ENCODE measurements around the gene CT83. TPM values are rescaled to one million over a fixed set of nuclear protein-coding genes. Genes with fewer than 3 reads are reported as not detected.

Gene CT83
- total RNA-seq, 2 donors from 2014 or later: not detected

GRCh38 chrX:116449156-116449555 lies 13.6 kb downstream of the CT83 start:
- DNase-seq (ENCODE audit: low spot score): no peak
- TF ChIP-seq CTCF (IDR thresholded peaks at IDR 0.05): no peak

GRCh38 chrX:116436358-116436816 lies 26.4 kb downstream of the CT83 start, which contains the start of gene SLC6A14:
Gene SLC6A14 (plus strand): TSS chrX:116436606. CDS start chrX:116436710, 104 bp downstream.
- no peak for TF ChIP-seq CTCF (IDR thresholded peaks at IDR 0.05)
- Histone ChIP-seq H3K9me3 (no peaks in the 10 kb centered on the region), H3K4me3 (no peak within 1 kb of the TSS), H3K4me1 (ENCODE audit: control insufficient read depth in 1 of 2, low read depth in 2 of 2) (no peaks in the 10 kb centered on the region), H3K36me3 (no peaks in the 10 kb centered on the region), H3K27ac (no peak within 1 kb of the TSS), H3K27me3 (replicated peaks; ENCODE audit: insufficient read depth) (no peaks in the 10 kb centered on the region)
- DNase-seq (ENCODE audit: low spot score) (no peak), ATAC-seq (ENCODE audit: insufficient number of reproducible peaks, low FRiP score, low read depth) (no peak)

More at GRCh38 chrX:116449156-116449555, 13.6 kb downstream of the CT83 start:
- no peak for ATAC-seq (ENCODE audit: insufficient number of reproducible peaks, low FRiP score, low read depth)
- Histone ChIP-seq H3K27me3 (replicated peaks; ENCODE audit: insufficient read depth) (no peaks in the 10 kb centered on the region), H3K4me3 (no peak overlapping the region), H3K4me1 (ENCODE audit: control insufficient read depth in 1 of 2, low read depth in 2 of 2) (no peaks in the 10 kb centered on the region), H3K27ac (no peak overlapping the region), H3K9me3 (no peaks in the 10 kb centered on the region), H3K36me3 (no peaks in the 10 kb centered on the region)

GRCh38 chrX:116435597-116435996 lies 27.2 kb downstream of the CT83 start:
- DNase-seq (ENCODE audit: low spot score): no peak
- Histone ChIP-seq H3K4me3 (no peak overlapping the region), H3K4me1 (ENCODE audit: control insufficient read depth in 1 of 2, low read depth in 2 of 2) (no peaks in the 10 kb centered on the region), H3K27me3 (replicated peaks; ENCODE audit: insufficient read depth) (no peaks in the 10 kb centered on the region), H3K27ac (no peak overlapping the region), H3K36me3 (no peaks in the 10 kb centered on the region), H3K9me3 (no peaks in the 10 kb centered on the region)
- no peak for TF ChIP-seq CTCF (IDR thresholded peaks at IDR 0.05)
- no peak for ATAC-seq (ENCODE audit: insufficient number of reproducible peaks, low FRiP score, low read depth)

GRCh38 chrX:116427978-116428377 lies 34.8 kb downstream of the CT83 start:
- Histone ChIP-seq H3K4me3 (no peak overlapping the region), H3K27me3 (replicated peaks; ENCODE audit: insufficient read depth) (no peaks in the 10 kb centered on the region), H3K27ac (no peak overlapping the region), H3K9me3 (no peaks in the 10 kb centered on the region), H3K4me1 (ENCODE audit: control insufficient read depth in 1 of 2, low read depth in 2 of 2) (no peaks in the 10 kb centered on the region), H3K36me3 (no peaks in the 10 kb centered on the region)
- no peak for DNase-seq (ENCODE audit: low spot score)
- no peak for ATAC-seq (ENCODE audit: insufficient number of reproducible peaks, low FRiP score, low read depth)
- TF ChIP-seq CTCF (IDR thresholded peaks at IDR 0.05): no peak

GRCh38 chrX:116417968-116418367 lies 44.8 kb downstream of the CT83 start:
- Histone ChIP-seq H3K9me3 (no peaks in the 10 kb centered on the region), H3K27me3 (replicated peaks; ENCODE audit: insufficient read depth) (no peaks in the 10 kb centered on the region), H3K4me3 (no peak overlapping the region), H3K27ac (no peak overlapping the region), H3K4me1 (ENCODE audit: control insufficient read depth in 1 of 2, low read depth in 2 of 2) (no peaks in the 10 kb centered on the region), H3K36me3 (no peaks in the 10 kb centered on the region)
- ATAC-seq (ENCODE audit: insufficient number of reproducible peaks, low FRiP score, low read depth) (no peak), DNase-seq (ENCODE audit: low spot score) (no peak)
- no peak for TF ChIP-seq CTCF (IDR thresholded peaks at IDR 0.05)

Measured in thoracic aorta (tissue), 2 donors.